Measurements from ENCODE around the gene KCNJ15. TPM values are rescaled to one million over a fixed set of nuclear protein-coding genes. Genes with fewer than 3 reads are reported as not detected.

KCNJ15 gene
- total and polyA plus RNA-seq, 10 donors: 0.27 to 45.6 (median 16.8) TPM

DNA sequence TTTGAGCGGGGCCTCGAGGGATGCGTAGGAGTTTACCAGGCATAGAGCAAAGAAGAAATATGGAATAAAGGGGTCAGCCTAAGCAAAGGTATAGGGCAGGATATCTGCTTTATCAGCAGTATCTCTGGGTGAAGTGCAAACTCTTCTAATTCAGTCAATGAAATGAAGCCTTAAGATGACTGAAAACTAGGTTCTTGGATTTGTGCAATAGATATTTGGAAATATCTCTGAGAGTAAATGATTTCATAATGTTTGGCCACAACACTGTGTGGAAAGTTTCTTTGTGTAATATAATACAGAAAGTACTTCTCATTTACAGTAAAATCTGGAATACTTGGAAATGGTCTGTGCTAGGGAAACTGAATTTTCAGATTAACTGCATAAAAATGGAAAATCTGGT lies 26.1 kb downstream of the KCNJ15 start:
- WGBS, 5 donors: 79 to 99% (median 87%) methylated on average over 3 of the region's 3 CpGs

DNA sequence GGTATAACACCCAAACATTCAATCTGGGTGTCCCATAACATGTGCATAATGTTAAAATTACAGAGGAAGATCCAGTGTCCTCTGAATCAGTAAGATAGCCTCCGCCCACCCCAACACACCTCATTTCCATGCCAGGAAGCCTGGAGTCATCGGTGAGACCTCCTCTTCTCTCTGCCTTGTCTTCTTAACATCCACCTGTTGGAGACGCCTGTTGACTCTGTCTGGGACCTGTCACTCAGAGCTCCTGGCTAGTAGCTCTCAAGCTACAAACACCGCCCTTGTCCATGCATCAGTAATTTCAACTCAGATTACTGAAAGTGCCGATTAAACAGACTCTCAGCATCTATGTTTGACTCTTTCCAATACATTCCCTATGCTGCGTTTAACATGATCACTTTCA lies 27.4 kb downstream of the KCNJ15 start:
- Histone ChIP-seq H3K27ac (peak overlapping the region in 6 of 8 donors; percentile 68 to 93 (median 84)), H3K4me3 (no peak overlapping the region), H3K27me3 (replicated peaks in 1 of 7) (no peaks in the 10 kb centered on the region), H3K9me3 (no peaks in the 10 kb centered on the region), H3K36me3 (no peaks in the 10 kb centered on the region), H3K4me1 (peaks cover 0 to 13% (median 0%) of the 10 kb centered on the region in 6 donors)
- no peak for DNase-seq
- intact Hi-C loops (cut with DNase I; ENCODE audit: low total_unique reads): no loop called here
- WGBS, 5 donors: 92 to 97% (median 93%) methylated on average over 6 of the region's 6 CpGs
- TF ChIP-seq POLR2AphosphoS5 (IDR thresholded peaks at IDR 0.05) (no peak), POLR2A (IDR thresholded peaks at IDR 0.05) (no peak)
- TF ChIP-seq, protein P1, sequence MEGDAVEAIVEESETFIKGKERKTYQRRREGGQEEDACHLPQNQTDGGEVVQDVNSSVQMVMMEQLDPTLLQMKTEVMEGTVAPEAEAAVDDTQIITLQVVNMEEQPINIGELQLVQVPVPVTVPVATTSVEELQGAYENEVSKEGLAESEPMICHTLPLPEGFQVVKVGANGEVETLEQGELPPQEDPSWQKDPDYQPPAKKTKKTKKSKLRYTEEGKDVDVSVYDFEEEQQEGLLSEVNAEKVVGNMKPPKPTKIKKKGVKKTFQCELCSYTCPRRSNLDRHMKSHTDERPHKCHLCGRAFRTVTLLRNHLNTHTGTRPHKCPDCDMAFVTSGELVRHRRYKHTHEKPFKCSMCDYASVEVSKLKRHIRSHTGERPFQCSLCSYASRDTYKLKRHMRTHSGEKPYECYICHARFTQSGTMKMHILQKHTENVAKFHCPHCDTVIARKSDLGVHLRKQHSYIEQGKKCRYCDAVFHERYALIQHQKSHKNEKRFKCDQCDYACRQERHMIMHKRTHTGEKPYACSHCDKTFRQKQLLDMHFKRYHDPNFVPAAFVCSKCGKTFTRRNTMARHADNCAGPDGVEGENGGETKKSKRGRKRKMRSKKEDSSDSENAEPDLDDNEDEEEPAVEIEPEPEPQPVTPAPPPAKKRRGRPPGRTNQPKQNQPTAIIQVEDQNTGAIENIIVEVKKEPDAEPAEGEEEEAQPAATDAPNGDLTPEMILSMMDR (IDR thresholded peaks at IDR 0.05 in 8 of 11, conservative IDR thresholded peaks at IDR 0.05 in 3 of 11): no peak

More for the DNA sequence above, 26.1 kb downstream of the KCNJ15 start:
- no peaks in the 10 kb centered on the region for H3K36me3 ChIP-seq
- H3K27ac ChIP-seq: peak overlapping the region in 7 of 8 donors; percentile 41 to 93 (median 81)
- DNase-seq: no peak
- peaks cover 0 to 12% (median 0%) of the 10 kb centered on the region in 6 donors for H3K4me1 ChIP-seq
- H3K9me3 ChIP-seq: no peaks in the 10 kb centered on the region
- intact Hi-C loops (cut with DNase I; ENCODE audit: low total_unique reads): no loop called here
- peak overlapping the region in 1 of 8 donors; percentile 53 for H3K4me3 ChIP-seq
- H3K27me3 ChIP-seq (replicated peaks in 1 of 7): no peaks in the 10 kb centered on the region
- no peak for TF ChIP-seq POLR2AphosphoS5 (IDR thresholded peaks at IDR 0.05)
- no peak for TF ChIP-seq POLR2A (IDR thresholded peaks at IDR 0.05)
- TF ChIP-seq, protein P1 (IDR thresholded peaks at IDR 0.05 in 8 of 11, conservative IDR thresholded peaks at IDR 0.05 in 3 of 11): no peak

DNA sequence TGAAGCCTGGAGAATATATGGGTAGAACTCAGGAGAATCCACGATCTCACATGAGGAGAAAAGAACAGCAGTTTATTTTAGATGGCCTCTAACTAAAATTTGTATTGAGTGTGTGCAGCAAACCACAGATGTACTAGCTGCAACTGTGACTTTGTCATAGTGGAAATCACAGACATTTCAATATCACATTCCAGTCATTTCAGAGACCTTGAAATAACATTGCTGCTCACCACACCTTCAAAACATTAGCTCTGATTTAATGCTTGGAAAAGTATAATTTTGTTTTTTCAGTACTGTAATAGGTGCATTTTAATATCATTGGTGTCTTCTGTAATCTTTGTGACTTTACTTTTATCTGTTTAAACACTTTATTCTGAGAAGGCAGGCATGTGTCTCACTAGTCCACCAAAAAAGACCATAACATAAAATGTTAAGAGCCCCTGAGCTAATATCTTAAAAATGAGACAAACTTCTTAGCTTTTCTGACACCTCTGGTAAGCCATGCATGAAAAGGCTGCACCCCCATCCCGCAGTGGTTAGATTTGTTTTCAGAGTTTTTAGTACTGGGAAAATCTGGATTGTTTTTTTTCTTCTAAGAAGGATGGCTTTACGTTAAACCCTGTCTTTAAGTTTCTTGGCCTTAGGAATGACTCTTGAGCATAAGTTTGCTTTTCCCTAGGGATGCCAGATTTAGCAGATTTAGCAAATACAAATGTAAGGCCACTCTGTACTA lies 30.1 kb downstream of the KCNJ15 start:
- H3K4me3 ChIP-seq: no peak overlapping the region
- no peak for DNase-seq
- H3K9me3 ChIP-seq: no peaks in the 10 kb centered on the region
- H3K4me1 ChIP-seq: peaks cover 0 to 8% (median 0%) of the 10 kb centered on the region in 6 donors
- intact Hi-C loops (cut with DNase I; ENCODE audit: low total_unique reads): no loop called here
- WGBS, 5 donors: 65 to 91% (median 84%) methylated on average over 3 of the region's 3 CpGs
- H3K36me3 ChIP-seq: no peaks in the 10 kb centered on the region
- H3K27ac ChIP-seq: peak overlapping the region in 2 of 8 donors; percentile 90 to 91
- peaks cover 0 to 4% (median 0%) of the 10 kb centered on the region in 7 donors for H3K27me3 ChIP-seq (replicated peaks in 1 of 7)
- TF ChIP-seq, protein P1 (IDR thresholded peaks at IDR 0.05 in 8 of 11, conservative IDR thresholded peaks at IDR 0.05 in 3 of 11): no peak
- TF ChIP-seq POLR2A (IDR thresholded peaks at IDR 0.05) (no peak), POLR2AphosphoS5 (IDR thresholded peaks at IDR 0.05) (no peak)

DNA sequence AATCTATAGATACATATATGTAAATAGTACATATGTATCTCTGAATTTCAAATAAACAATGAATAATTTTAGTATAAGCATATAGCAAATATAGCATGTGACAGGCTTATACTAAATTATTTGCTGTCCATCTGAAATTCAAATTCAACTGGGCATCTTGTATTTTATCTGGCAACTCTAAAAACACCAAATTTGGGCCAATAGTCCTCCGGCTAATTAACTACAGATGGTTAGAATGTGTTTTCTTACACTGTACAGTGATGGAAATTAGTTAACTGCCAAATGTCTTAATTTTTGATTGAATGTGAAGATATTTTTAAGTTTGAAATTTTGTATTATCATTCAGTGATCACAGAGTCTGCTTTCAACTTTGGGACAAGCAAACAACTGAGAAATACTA lies 30.7 kb downstream of the KCNJ15 start:
- intact Hi-C loops (cut with DNase I; ENCODE audit: low total_unique reads): no loop called here
- Histone ChIP-seq H3K9me3 (no peaks in the 10 kb centered on the region), H3K27me3 (replicated peaks in 1 of 7) (peaks cover 0 to 4% (median 0%) of the 10 kb centered on the region in 7 donors), H3K36me3 (no peaks in the 10 kb centered on the region), H3K4me3 (no peak overlapping the region), H3K4me1 (peaks cover 0 to 12% (median 0%) of the 10 kb centered on the region in 6 donors), H3K27ac (peak overlapping the region in 2 of 8 donors; percentile 90 to 91)
- WGBS, 5 donors: 90 to 100% (median 95%) methylated on average over 1 of the region's 1 CpG
- DNase-seq: no peak
- TF ChIP-seq POLR2AphosphoS5 (IDR thresholded peaks at IDR 0.05) (no peak), POLR2A (IDR thresholded peaks at IDR 0.05) (no peak)
- TF ChIP-seq, protein P1 (IDR thresholded peaks at IDR 0.05 in 8 of 11, conservative IDR thresholded peaks at IDR 0.05 in 3 of 11): no peak

Data from spleen (tissue), 11 donors.